Gastrocnemius medialis (tissue), 4 donors: ENCODE measurements around the gene TUBB1.

Experiments used
- CTCF ChIP-seq, 5 experiments: fragments of 450-650 bp in 3 of 5; fragments of 200-600 bp in 2 of 5; sonication (generic) in 2 of 5; IDR thresholded peaks in 4 of 5; conservative IDR thresholded peaks in 1 of 5; 1 replicate in 4 of 5; 2 replicates in 1 of 5; pipeline ENCODE4 v1.5.1; 2016 to 2019; ENCODE audit warnings: antibody characterized with exemption in 5 of 5, mild to moderate bottlenecking in 3 of 5, moderate library complexity in 3 of 5
- POLR2A ChIP-seq, 2 donors: fragments of 450-650 bp; IDR thresholded peaks; one replicate each; pipeline ENCODE4 v1.6.1; 2017; ENCODE audit warnings: antibody characterized with exemption in 2 of 2, mild to moderate bottlenecking in 2 of 2, moderate library complexity in 2 of 2

GRCh38 chr20:58986968-58987517 lies 32.2 kb upstream of the TUBB1 start:
- TF ChIP-seq POLR2A (IDR thresholded peaks at IDR 0.05) (no peak), CTCF (IDR thresholded peaks at IDR 0.05 in 4 of 5, conservative IDR thresholded peaks at IDR 0.05 in 1 of 5) (no peak)
